Upper lobe of left lung (tissue), 4 donors: ENCODE results near the gene RIN3.

ENCODE experiments used
- CTCF ChIP-seq, 6 experiments: fragments of 450-650 bp in 4 of 6; fragments of 200-600 bp in 2 of 6; sonication (generic) in 2 of 6; IDR thresholded peaks; one replicate each; pipeline ENCODE4 v1.5.1; 2016 to 2019; ENCODE audit warnings: antibody characterized with exemption in 6 of 6
- EP300 ChIP-seq, 4 donors: sonication (generic); formaldehyde crosslinking; IDR thresholded peaks; one replicate each; pipeline ENCODE4 v1.5.1; 2017; ENCODE audit warnings: antibody characterized with exemption in 4 of 4, control low read depth in 2 of 4
- POLR2A ChIP-seq, 4 donors: fragments of 450-650 bp; IDR thresholded peaks; one replicate each; pipeline ENCODE4 v1.5.1; 2016 to 2017; ENCODE audit warnings: antibody characterized with exemption in 4 of 4, mild to moderate bottlenecking in 2 of 4

- peak in 1 of 4 donors; percentile 53 for TF ChIP-seq POLR2A (IDR thresholded peaks at IDR 0.05)
- no peak for TF ChIP-seq EP300 (IDR thresholded peaks at IDR 0.05)
- TF ChIP-seq CTCF (IDR thresholded peaks at IDR 0.05), result no peak
Measured at GRCh38 chr14:92653162-92653651, 139.6 kb downstream of the RIN3 start.
